HFF-Myc (cell line): Measurements from ENCODE around the gene HMGXB4.

Experiments used
- DNase-seq: peaks from one replicate; pipeline ENCODE4 v3.0.0-alpha.2; 2011; ENCODE audit warnings: low read depth; ENCODE audit errors: extremely low read depth
- H3K4me3 ChIP-seq: replicated peaks from 2 replicates; pipeline ENCODE4 v1.5.1; 2011; ENCODE audit warnings: low read depth, mild to moderate bottlenecking, control low read depth, low read length
- TF ChIP-seq, protein P1 (sequence below): IDR thresholded peaks from 2 replicates; pipeline ENCODE4 v1.5.1; 2012; ENCODE audit warnings: mild to moderate bottlenecking, low read depth, low read length, control low read depth; ENCODE audit errors: missing control alignments

The HMGXB4 gene

DNA sequence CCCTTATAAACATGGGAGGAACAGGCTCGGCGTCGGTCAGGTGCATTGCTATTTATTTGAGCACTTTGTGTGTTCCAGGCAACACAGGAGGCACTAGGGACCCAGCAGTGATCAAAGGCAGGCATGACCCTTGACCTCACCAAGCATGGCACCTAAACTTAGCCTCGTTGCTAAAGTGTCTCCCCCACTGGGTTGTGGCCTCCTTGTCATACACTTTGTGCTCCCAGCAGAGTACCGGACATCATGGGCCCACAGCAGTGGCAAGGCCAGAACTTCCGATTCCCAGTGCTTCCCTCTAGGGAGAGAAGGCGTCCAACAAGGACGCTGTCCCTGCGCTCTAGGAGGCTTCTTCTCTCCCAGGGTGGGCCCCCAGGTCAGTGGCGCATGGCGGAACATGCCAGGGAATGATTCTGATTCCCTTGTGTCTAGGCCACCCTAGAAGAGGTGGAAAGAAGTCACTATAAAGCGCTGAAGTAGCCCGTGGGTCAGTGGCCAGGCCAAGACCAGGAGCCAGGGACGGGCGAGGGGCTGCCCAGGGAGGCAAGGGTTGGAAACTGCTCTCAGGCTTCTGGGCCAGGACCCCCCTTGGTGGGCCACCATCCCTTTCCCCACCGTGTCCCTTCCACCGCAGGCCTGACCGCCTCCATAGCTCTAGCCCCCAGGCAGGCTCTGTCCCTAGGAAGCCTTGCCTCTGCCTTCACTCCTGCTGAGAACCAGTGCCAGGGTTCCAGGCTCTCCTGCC is 62.1 kb downstream of the HMGXB4 start:
- DNase-seq: no peak
- TF ChIP-seq, protein P1, sequence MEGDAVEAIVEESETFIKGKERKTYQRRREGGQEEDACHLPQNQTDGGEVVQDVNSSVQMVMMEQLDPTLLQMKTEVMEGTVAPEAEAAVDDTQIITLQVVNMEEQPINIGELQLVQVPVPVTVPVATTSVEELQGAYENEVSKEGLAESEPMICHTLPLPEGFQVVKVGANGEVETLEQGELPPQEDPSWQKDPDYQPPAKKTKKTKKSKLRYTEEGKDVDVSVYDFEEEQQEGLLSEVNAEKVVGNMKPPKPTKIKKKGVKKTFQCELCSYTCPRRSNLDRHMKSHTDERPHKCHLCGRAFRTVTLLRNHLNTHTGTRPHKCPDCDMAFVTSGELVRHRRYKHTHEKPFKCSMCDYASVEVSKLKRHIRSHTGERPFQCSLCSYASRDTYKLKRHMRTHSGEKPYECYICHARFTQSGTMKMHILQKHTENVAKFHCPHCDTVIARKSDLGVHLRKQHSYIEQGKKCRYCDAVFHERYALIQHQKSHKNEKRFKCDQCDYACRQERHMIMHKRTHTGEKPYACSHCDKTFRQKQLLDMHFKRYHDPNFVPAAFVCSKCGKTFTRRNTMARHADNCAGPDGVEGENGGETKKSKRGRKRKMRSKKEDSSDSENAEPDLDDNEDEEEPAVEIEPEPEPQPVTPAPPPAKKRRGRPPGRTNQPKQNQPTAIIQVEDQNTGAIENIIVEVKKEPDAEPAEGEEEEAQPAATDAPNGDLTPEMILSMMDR: no peak
- H3K4me3 ChIP-seq: no peak overlapping the region

DNA sequence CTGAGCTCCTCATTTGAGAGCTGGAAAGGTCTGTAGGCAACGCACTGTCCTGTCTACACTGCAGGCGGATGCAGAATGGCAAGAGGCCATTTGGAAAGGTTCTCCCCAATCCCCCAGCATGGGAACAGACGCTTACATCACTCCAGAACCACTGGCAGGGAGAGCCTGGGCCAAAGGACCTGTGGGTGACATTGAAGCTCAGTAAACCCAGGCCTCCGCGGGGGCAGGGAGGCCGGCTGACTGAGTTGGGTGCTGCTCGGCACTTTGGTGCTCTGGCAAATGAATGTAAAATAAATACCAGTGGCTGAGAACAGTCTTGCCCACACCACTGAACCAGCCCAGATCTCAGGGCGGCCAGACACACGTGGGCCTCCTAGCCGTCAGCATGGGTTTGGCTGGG is 64.8 kb downstream of the HMGXB4 start:
- H3K4me3 ChIP-seq: no peak overlapping the region
- TF ChIP-seq, protein P1: no peak
- DNase-seq: no peak

DNA sequence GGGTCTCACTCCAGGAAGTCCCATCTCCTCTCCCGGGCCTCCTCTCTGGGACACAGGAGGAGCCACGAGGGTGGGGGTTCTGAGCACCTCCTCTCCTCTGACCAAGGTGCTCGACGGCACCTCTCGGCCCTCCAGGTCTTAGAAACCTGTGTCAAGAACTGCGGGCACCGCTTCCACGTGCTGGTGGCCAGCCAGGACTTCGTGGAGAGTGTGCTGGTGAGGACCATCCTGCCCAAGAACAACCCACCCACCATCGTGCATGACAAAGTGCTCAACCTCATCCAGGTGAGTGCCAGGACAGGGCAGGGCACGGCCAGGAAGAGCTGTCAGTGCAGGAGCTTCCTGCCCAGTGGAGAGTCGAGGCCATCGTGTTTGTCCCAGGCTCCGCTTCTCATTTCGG is 65.6 kb downstream of the HMGXB4 start:
- no peak for DNase-seq
- TF ChIP-seq, protein P1: no peak
- no peak overlapping the region for H3K4me3 ChIP-seq

DNA sequence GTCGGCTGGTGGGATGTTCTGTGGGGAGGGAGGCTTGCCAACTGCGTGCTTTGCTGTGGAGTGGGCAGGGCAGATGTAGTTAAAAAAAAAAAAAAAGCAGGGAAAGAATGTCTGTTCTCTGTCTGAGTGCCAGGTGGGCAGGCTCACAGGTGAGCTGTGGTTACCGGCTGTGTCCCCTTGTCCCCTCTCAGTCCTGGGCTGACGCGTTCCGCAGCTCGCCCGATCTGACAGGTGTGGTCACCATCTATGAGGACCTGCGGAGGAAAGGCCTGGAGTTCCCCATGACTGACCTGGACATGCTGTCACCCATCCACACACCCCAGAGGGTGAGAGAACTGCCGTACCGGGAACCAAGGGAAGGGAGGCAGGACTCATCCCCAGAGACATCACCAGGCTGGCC is 66.0 kb downstream of the HMGXB4 start:
- no peak overlapping the region for H3K4me3 ChIP-seq
- TF ChIP-seq, protein P1: no peak
- DNase-seq: no peak

DNA sequence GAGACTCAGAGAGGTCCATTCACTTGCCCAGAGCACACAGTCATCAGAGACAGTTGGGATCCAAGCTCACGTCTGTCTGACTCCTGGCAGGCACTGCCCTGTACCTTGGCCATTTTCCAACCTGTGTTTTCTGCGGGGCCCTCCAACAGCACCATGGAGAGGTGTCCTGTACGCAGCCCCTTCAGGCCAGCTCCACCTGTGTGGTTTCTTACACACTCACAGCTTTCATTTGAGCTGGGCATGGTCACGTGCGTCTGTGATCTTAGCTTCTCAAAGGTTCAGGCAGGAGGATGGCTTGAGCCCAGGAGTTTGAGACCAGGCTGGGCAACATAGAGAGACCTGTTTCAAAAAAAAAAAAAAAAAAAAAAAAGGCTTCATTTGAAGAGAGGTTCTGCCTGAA is 66.8 kb downstream of the HMGXB4 start:
- TF ChIP-seq, protein P1: no peak
- no peak for DNase-seq
- H3K4me3 ChIP-seq: no peak overlapping the region

DNA sequence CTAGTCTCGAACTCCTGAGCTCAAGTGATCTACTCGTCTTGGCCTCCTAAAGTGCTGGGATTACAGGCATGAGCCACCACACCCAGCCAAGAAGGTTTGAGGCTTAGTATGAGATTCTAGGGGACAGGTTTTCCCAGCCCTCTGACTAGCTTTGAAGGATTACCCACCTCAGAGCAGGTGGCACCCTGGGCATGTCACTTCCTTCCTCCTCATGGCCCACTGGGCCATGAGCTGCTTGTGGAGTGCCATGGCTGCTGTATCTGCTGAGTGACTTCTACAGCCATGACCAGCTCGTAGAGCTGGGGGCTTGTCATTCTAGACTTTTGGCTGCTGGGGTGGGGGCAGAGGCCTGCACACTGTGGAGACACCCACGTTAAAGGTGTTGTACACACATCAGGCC is 67.5 kb downstream of the HMGXB4 start:
- H3K4me3 ChIP-seq: no peak overlapping the region
- no peak for DNase-seq
- TF ChIP-seq, protein P1: no peak

DNA sequence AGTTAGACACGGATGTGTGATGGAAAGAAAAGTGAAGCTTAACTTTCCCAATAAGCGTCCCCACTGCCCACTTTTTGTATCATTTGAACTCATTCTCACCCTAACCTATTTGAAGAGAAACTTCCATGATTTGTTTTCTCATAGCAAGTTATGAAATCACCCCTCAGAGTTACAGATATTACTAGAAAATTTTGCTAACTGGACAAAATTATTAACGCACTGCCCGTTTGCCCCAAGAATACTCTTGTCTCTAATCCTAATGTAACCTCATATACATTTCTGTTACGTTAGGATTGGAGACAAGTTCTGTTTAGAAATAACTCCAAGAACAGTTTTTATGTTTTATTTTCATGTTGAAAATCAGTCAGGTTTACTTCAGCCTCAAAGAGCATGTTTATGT is 67.9 kb downstream of the HMGXB4 start:
- no peak overlapping the region for H3K4me3 ChIP-seq
- no peak for DNase-seq
- TF ChIP-seq, protein P1: no peak
